HG03097 (cell line): Measurements from ENCODE around the gene GGT6.

Experiments
- ATAC-seq: cut with Tn5 transposase; IDR thresholded peaks from one replicate; pipeline ENCODE4 v1.9.1; 2021; ENCODE audit not compliant: unreplicated experiment, low FRiP score

The GGT6 gene

DNA sequence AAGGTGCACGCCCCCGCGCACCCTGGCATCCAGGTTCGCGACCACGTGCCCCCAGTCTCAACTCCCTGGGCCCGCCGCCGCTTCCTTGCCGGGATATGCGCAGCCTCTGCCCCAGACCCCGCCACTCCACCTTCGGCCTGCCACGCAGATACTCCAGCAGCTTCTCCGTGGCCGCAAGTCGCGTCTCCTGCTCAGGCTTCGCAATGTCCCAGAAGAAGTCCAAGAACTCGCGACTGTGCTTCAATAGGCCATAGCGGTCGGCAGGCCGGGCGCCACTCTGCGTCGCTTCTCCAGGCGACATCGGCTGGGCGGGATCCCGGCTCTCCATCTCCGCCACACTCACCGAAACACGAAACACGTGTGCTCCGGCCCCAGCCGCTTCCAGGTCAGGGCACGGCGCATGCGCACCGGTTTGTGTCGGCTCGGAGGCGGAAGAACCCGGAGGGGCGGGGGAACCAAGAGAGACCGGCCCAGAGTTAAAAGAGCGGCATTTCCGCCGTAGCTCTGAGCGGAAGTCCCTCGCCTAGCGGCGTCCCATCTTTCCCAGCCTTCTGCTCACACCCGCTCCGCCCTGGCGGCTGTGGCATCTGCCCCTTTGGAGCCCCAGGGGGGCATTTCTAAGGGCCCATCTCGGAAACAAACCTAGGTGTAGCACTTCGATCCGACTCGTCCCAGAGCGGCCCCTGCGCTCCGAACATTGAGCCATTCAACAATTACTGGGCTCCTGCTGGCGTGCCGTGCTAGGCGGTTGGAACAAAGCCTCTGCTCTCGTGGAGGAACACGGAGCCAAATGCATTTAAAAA lies 5.2 kb downstream of the GGT6 start, which contains the start of gene MYBBP1A:
TSS of gene MYBBP1A (minus strand) at position 388 of the 803 bp plus-strand sequence. CDS start at position 328, 60 bp downstream.
- ATAC-seq = peak; percentile 82

- ATAC-seq = no peak
Observed at GRCh38 chr17:4554441-4554996, 5.9 kb downstream of the GGT6 start.

DNA sequence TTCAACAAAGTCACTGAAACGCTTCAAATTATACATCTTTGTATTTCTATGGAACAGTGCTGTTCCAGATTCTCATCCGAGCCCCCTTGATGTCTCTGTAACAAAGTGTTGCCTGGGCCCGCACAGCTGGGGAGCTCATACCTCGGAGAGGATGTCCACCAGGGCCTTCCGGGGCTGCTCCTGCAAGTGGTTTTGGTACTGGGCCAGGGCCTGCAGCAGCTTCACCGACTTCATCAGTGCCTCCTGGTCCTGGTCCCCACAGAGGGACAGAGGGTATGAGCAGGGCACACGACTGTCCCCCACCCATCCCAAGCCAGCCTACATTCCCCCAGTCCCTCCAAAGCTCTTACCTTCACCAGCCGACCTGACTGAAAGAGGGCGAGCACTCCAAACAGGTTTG lies 6.7 kb downstream of the GGT6 start:
- no peak for ATAC-seq

GRCh38 chr17:4551796-4552525 lies 8.4 kb downstream of the GGT6 start:
- ATAC-seq = no peak

DNA sequence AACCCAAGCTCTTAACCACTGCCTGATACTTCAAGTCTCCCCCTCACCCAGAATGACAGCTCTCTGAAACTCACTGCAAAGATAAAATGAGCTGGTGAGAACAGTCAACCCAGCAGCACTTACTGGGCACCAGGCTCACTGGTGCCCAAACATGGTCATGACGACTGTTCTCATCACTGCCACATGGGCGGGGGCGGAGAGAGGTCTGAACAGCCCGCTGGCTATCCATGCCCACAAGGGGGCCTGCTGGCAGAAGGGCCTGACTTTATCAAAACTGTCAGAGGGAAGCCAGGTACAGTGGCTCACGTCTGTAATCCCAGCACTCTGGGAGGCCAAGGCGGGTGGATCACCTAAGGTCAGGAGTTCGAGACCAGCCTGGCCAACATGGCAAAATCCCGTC lies 9.2 kb downstream of the GGT6 start:
- ATAC-seq = no peak

DNA sequence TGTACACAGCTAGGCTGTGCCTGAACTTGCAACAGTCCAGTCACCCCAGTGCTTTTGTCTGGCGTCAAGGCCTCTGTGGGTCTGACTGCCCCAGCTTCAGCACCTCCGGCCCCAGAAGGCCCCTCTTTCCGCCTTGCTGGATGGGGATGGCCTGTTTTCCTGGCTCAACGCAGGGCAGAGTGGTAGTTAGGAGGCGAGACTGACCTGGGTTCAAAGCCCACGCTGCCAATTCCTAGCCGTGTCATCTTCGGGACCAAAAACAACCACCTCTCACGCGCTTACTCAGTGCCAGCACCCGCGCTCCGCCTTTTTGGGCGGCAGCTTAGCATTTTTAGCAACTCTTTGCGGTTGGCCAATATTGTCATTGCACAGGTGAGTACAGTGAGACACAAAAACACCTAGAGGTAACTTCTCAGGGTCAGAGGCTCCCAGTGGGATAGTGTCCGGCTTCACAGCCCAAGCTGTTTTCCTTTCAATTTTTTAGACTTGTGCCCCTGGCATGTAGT lies 9.8 kb downstream of the GGT6 start:
- ATAC-seq = no peak

DNA sequence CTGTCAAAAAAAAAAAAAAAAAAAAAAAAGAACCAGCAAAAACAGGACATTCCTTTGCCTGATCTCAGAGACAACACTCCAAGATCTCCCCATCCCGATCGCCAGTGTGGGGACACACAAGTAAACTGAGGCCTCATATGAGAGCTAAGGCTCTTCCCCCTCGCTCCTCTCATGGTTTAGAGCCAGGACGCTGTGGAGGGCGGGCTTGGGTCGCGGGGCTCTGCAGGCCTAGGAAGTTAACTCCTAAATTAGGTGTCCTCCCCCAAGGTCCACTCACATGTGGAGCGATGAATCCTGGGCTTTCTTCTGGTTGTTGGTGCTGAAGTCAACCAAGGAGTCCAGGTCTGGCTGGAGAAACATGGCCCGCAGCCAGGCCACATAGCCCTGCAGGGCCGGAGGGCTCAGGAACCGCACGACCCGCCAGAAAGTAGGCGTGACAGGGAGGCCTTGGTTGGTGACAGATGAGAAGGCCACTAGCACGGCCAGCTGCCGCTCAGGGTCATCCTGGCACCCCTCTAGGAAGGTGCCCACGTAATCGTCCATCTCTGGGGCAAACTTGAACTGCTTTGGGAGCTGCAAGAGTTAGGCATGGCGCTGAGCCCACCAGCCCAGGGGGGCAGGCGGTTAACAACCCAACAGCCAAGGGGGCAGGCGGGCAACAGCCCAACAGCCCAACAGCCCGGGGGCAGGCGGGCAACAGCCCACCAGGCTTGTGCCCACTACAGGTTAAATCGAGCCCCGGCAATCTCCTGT lies 10.4 kb downstream of the GGT6 start:
- no peak for ATAC-seq

GRCh38 chr17:4548721-4549531 lies 11.5 kb downstream of the GGT6 start:
- ATAC-seq = no peak

DNA sequence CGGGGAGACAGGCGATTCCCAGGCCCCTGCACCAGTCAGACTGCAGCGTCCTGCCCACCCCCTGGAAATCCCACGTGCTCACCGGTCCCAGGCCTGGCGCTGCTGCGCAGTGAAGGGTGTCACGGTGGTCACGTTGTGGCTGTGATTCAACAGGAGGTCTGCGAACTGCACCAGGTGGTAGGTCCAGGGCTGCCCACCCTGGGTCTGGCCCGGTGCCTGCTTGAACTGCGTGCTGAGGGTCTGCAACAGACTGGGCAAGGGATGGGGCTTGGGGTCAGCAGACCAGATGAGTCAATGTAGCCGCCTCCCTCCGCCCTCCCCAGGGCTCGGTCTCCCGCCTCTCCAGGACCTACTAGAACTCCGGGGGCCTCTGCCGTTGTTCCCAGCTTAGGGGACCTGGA lies 12.3 kb downstream of the GGT6 start:
- ATAC-seq = no peak

DNA sequence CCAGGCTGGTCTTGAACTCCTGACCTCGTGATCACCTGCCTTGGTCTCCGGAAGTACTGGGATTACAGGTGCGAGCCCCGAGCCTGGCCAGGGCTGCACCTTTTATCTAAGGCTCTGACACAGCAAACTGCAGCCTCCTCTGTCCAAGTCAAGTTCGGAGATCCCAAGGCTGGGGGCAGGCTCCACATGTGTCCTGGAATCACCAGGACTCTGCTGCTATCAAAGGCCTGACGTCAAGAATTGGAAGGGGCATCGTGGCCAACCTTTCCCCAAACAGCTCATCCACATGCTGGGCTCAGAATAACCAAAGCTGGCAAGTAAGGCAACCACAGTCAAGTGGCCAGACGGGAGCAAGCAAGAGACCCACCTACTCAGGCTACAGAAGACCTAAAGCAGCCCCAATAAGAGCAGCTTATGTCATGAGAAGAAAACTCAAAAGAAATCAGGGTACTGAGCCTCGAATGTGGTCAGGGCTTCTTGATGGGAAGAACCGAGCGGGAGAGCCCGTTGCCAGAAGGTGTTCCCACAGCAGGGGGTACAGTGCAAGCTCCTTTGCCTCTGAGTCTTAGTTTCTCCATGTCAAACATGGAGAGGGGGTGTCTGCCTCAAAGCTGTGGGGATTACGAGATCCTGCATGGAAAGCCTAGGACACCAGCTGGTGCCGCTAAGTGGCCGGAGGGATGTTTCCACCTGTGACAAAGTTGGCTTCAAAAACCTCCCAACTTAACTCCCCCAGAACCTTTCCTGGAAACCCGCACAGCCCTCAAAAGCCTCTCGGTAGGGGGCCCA lies 13.1 kb downstream of the GGT6 start:
- no peak for ATAC-seq

DNA sequence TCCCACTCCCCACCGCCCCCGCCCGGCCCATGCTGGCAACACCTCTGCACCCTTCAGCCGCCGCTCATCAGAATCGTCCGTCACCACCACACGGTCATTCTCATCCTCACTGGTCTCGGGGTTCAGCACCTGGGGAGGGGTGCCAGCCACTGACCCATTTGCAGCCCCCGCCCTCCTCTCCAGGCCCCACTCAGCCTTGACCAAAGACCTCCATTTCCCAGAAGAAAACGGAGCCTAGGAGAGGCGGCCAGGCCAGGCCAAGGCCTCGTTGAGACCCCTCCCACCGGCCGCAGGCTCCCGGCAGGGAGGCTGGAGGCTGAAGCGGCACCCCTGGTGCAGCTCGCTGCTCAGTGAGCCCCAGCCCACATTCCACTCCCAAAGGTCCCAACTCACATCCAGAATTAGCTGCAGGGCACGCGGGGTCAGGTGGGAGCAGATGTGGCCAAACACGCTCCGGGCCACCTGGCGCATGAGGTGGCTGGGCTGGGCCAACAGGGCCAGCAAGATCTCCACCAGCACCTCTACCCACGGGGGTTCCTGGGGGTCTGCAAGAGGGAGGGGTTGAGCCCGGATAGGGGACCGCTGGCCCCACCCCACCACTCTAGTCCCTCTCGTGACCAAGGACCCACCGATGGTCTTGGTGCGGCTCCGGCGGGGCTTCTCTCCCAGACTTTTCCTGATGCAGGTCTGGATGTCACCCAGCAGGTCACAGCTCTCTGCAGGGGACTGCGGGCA lies 15.0 kb downstream of the GGT6 start:
- ATAC-seq = no peak

DNA sequence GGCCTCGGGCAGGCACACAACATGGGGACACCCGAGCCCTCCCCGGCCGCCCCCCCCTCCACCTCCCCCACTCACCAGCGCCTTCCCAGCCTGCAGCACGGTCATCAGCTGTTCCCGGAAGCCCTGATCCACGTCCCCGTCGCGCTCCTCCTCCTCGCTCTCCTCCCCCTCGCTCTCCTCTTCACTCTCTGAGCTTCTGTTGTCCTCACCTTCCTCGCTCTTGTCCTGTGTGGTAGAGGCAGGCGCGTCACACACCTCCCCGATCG lies 15.5 kb downstream of the GGT6 start:
- ATAC-seq = no peak

DNA sequence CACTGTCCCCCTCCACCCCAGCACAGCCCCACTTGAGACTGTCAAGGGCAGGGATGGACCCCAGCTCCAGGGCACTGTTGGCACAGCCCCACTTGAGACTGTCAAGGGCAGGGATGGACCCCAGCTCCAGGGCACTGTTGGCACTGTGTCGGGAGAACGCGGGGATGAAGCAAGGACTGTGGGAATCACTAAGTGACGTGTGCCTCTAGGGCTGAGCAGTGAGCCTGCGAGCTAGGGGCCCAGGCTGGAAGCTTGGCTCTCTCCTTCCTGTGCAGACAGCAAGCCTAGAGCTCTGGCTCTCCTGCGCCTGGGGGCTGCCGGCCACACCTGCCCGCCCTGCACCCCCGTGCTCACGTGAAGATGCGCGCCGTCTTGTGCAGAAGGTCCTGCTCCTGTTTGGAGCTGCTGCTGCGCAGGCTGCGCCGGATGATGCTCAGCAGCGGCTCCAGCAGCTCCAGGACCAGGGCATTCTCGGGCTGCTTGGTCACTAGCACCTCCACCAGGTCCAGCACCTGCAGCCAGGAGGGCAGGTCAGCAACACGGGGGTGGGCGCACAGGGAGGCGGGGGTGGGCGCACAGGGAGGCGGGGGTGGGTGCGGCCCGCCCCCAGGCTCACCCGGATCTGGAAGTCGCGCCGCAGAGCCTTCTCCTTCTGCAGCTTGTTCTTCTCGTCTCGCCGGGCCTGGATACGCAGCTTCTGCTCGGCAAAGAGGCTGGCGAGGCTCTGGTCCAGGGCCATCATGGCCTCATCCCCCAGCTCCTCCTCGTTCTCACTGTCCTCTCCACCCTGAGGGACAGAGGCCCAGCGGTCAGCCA lies 16.0 kb downstream of the GGT6 start:
- no peak for ATAC-seq

- ATAC-seq = no peak
Observed at GRCh38 chr17:4543557-4544026, 16.8 kb downstream of the GGT6 start.

GRCh38 chr17:4542726-4543191 lies 17.6 kb downstream of the GGT6 start:
- no peak for ATAC-seq

DNA sequence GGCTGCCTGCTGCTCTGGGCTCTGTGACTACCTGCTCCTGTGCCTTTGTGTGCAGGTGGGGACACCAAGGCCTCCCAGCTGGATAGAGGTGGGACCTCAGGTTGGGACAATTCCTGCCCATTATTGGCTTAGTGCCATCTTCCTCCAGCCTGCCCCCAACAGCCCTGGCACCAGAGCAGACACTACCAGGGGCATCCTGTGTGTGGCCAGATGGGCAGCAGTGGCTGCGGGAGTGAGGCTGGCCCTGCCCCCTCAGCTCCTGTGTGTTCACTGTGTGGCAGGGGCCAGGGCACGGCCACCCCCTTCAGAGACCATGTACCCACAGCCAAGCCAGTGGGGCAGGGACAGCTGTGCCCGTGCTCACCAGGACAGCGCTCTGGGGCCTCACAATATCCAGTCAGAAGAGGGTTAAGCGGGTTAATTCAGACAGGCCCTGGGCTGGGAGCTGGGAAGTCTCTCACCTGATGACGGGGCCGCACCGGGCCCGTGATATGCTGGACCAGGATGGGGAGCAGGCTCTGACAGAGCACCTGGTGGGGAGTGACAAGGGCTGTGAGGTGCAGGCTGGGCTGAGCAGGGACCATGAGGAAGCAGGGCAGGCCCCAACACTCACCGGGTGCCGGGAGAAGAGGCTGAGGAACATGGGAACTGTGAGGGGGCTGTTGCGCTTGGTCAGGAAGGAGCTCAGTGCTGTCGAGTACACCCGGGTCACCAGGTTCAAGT lies 18.2 kb downstream of the GGT6 start:
- no peak for ATAC-seq
